NOMO-1 treated with DMSO at 0.1 percent for 48 hours (cell line): Measurements from ENCODE around the gene ATP1A2.
"Not testable (repeated sequence)": the region's sequence is repeated elsewhere in the genome, so short reads cannot be mapped to it uniquely, and the experiment has no call there.

Experiments used
- DNase-seq: peaks from one replicate; lab custom pipeline; 2025; ENCODE audit not compliant: unreplicated experiment; lab: John Stamatoyannopoulos, UW

ATP1A2 gene

DNA sequence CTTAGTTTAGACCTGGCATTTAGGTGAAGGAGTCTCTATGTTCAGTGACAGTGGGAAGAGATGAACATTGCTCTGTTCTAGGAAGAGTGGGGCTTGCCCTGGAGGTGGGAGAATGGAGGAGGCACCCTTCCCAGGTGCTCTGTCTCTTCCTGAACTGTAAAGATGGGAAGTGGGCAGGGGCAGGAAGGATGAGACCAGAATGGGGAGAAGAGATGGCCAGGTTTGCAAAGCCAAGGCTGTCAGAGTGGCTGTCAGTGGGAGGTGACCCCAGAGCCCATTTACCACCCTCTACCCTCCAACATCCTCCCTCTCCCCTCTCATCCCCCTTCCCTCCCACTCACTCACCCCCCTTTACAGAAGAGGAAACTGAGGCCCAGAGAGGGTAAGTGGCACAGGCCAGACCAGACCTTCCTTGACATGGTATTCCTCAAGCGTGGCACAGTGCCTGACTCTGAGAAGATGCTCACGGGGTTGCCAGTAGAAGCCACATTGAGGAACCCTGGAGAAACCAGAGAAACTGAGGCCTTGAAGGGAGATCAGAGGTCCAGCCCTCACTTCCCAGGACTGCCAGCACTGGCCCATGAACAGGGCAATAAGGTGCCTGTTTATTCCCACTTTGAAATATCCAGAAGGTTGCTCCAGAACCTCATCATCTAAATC lies 15.7 kb upstream of the ATP1A2 start:
- DNase-seq = no peak

DNA sequence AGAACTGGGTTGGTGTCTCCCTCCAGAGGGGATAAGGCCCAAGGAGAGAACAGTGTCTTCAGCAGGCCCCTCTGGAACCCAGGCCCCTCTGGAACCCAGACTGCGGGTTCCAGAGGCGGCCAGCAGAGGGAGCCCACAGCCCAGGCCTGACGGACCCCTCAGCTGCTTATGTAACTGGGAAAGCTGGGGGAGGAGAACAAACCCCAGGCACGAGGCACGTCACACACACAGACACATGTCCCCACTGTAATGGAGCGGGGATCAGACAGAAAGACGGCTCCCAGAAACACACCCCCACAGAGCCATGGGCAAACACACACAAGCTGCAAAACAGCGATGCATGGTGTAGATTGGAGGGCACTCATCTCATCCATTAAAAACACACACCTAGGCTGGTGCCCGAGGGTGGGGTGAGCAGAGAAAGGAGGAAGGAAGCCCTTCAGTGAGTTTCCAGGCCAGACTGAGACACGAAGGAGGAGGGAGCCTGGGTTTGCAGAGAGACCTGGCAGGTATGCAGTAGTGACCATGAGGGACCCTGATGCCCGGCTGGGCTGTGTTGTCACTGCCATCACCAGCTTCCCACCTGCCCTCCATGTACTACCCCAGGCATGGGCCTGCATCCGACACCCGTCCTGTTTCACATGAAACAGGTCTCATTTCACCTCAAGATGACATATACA lies 14.4 kb upstream of the ATP1A2 start:
- peak; percentile 72 for DNase-seq

DNA sequence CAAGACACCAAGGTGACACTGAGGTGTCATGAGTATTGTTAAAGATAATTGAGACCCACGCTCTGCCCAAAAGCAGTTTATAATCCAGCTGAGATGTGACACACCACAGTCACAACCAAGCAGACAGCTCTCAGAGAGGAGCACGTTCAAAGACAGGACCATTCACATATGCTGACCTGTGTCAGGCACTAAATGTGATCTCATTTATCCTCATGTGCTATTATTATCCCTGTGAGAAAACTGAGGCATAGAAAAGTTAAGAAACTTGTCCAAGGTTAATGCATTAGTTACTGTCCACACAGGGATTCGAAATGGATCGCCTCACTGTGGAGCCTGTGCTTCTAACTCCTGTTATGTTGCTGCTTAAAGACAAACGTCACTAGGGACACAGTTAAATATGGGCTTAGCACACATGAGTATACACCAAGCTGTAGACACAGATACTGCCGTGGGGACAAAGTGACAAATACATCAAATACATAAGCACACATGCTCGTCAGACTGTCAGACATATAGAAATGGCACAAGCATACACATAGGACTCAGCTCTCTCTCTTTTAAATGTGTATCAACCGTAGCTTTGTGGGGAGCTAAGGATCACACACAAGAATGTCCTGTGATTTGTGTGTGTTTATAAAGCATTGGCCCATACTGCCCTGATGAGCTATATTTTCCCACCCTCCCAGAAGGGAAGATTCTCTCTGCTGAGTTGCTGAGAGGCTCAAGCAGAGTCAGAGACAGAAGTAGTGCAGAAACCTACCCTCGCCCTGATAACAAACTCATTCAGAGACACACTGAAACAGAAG lies 13.6 kb upstream of the ATP1A2 start:
- DNase-seq = no peak

DNA sequence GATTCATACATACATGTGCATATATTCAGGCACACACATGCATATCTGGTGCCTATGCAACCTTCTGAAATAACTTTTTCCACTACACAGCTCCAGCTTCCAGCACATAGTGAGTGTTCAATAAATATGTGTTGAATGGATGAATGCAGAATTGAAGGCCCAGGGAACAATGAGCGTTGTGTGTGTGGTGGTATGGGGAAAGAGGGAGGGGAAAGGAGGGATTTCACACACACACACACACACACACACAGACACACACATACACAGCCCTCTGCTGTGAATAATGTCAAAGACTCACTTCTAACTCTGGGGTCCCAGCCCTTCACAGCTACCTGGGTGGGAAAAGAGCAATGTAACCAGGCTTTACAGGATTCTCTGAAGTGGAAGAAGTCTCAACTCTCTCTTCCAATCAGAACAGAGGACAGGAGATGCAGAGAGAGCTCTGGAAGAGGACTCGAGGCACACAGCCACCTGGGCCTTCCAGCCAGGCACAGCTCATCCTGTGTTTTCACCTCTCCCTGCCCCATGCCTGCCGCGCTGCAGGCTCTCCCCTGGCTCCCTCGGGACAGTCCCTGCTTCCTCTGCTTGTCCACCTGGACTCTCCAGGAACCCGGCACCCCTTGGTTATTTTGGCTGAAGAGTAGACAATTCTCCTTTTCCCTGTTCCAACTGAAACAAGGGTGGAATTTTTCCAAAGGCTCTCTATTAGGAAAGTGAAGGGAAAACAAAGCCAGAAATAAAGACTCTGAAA lies 11.7 kb upstream of the ATP1A2 start:
- no peak for DNase-seq

DNA sequence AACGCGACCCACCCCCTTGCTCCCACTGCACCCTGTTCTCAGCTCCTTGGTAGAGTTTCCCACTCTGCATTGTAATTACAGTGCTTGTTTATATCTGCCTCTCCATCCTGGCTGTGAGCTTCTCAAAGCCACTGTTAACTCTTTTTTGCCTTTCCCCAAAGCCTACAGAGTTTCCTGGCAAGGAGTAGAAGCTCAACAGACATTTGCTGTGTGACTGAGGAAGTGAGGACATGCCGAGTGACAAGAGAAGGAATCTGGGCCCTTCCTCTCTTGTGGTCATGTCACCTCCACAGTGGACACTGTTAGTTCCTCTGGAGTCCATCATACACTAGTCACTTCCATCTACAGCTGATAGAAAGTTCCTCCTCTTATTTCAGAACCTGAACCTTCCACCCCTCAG lies 11.1 kb upstream of the ATP1A2 start:
- DNase-seq = peak; percentile 29

DNA sequence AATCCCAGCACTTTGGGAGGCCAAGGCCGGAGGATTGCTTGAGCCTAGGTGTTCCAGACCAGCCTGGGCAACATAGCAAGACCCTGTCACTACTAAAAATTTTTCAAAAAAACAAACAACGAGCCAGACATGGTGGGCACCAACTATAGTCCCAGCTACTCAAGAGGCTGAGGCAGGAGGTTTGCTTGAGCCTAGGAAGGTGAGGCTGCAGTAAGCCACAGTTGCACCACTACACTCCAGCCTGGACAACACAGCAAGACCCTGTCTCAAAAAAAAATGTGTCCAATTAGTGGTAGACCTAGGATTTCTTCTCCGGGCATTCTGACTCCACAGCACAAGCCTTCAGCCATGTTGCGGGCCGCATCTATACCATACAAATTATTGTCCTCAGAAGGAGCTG lies 10.4 kb upstream of the ATP1A2 start:
- no peak for DNase-seq

DNA sequence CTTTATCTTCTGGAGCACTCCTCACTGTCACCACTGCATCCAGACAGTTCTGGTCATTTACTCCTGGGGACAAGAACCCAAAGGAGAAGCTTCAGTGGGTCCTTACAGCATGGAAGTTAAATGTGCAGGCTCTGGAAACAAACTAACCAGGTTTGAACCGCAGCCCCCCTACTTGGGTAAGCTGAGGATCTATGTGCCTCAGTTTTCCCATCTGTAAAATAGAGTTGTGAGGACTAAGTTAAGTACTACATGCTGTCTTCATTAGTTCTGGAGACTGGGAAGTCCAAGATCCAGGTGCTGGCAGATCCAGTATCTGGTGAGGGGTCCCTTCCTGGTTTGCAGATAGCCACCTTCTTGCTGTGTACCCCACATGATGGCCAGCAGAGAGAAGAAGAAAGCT lies 8.0 kb upstream of the ATP1A2 start:
- no peak for DNase-seq

DNA sequence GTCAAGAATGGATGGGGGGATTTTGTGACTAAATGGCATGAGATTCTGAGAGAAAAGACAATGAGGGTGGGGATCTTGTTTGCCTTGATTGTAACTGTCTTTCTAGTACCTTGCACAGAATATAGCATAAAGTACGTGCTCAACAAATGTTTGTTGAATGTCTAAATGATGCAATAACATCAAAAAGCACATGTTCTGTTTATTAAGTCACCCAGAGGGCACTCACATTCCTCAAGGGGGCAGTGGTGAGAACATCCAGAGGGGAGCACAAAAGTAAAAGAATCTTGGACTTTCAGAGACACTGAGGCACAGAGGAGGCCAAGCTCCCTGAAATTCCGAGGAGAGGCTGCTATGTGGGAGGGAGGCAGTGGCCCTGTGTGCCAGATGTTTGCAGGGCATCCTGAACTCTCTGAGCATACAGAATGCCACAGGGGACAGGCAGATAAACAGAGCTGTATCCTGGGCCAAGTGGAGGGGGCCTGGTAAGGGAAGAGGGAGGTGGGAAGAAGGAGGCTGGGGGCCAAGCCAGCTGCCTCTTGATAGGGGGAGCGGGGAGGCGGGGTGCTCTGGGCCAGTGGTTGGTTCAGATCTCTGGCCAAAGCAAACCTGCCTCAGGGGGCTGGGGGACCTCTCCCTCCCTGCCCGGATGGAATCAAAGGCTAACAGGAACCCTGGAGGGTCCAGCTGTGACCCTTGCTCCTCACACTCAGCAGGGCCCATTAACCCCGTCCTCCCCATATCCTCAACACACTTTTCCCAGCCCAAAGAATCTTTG lies 6.5 kb upstream of the ATP1A2 start:
- peak; percentile 25 for DNase-seq

DNA sequence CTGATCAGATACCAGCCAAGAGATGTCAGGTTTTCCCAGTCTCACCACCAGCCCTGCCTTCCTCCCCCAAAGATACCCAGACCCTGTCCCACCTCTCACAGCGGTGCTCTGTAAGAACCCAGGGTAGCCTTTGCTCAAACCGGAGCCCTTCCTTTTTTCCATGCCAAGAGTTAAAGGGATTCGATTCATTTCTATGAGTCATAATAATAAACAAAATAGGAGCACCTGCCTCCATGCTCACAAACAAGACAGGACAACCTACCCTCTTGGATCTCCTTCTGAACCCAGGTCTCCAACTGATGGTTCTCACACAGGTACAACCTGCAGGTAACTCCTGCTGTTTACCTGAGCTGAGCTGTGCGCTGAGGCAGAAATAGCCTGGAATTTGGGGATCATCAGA lies 5.9 kb upstream of the ATP1A2 start:
- DNase-seq = no peak

DNA sequence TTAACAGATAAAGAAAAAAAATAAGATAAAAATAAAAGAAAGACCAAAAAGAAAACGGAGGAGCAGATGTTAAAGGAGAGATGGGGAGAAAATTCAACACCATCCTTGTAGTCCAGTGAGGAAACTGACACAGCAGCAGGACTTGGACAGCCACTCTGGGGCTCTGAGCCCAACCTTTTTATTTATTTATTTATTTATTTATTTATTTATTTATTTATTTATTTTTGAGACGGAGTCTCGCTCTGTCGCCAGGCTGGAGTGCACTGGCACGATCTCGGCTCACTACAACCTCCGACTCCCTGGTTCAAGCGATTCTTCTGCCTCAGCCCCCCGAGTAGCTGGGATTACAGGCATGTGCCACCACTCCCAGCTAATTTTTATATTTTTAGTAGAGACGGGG lies 4.1 kb upstream of the ATP1A2 start:
- not testable (repeated sequence) for DNase-seq

DNA sequence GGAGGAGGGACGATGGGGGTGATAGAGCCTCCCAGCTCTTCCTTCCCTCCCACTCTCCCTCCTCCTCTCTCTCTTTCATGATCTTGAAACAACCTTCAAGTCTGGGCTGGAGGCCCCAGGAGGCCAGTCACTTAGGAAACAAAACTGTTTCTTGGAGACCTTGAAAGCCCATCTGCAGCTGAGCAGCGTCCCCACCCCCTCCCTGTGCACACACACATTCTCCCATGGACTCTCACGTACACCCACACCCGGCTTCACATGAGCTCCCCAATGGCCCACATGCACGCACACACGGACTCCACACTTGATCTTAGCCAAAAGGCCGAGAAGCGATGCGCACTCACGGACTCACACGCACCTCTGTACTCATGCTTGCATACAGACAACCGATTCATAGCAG lies 3.2 kb upstream of the ATP1A2 start:
- no peak for DNase-seq

DNA sequence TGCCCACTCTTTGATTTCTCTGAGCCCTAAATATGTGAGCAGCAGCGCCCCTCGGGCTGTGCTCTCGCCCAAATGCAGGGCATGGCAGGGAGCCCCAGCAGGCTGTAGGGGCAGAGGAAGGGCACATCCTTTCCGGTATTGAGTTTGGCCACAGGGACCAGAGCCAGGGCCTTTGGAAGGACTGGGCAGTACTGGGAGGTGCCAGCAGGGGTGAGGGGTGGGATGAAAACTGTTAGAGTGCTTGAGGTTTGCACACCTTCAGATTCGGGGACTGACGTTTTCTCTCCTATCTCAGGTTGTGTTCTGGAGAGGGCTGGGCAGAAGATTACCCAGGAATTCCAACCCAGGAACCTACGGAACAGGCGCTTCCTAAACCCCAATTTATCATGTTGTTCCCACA lies 2.2 kb upstream of the ATP1A2 start:
- DNase-seq = no peak

DNA sequence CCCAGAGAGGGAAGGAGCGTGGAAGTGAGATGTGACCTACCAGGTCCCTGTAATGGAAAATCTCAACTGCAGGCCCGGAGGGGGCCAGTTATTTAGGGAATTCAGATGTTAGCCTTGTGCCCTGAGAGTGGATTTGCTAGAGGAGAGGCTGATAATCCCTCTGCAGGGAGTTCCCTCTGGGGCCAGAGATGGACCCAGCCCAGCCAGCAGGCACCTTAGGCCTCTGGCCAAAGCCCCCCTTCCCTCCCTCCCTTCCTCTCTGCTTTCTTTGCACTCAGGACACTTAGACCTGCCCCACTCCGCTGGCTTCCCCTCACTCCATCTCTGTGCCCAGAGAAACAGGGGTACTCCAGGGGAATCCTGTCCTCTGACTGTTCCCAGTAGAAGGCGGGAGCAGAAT lies 1.5 kb upstream of the ATP1A2 start:
- no peak for DNase-seq

DNA sequence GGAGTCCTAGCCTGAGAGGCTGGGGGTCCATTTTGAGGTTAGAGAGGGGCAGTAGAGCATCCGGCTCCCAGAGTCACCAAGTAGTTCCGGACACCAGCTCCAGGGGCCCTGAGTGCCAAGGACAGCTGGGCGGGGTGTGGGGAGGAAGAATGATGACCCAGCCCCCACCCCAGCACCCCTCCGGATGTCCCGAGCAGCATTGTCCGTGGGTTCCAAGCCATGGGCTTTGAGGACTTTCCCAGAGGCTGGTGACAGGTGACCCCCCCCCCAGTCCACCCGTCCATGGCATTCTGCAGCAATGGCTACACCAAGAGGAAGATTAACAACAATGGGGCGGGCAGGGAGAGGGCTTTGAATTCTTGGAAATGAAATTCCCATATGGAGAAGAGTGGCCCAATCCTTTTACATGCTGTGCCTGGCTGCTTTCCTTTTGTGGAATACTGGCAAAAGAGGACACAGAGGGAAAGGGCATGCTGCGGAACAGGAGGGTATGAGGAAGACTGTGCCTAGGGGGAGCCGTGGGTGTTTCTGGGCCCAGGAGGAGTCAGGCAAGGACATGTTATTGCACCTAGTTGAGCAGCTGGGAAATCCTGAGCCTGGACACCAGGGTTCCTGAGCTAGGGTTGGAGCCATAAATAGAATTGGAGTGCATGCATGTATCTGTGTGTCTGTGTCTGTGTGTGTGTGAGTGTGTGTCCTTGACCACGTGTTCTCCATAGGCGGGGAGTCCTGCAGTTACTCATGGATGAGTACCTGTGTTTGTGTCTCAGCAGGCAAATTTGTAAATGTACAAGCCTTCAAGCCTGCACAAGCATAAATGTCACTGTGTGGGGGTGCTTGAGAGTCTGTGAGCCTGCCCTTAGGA lies 956 bp downstream of the ATP1A2 start:
- no peak for DNase-seq

DNA sequence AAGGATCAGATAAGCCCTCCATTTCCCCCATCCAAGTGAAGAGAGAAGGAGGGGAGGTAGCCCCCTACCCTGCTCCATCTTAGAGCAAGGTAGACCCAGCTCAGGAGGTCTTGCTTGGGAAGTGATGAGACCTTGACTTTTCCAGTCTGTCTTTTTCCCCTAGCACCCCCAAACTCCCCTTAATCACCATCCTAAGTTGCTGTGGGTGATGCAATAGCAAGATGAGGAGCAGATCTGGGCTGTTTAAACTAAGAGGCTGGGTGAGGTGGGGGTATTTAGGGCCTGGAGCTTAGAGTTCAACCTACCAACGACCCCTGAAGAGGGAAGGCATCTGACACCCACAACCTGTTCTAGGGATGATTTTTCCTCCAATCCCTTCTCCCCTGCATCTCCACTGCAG lies 1.7 kb downstream of the ATP1A2 start:
- no peak for DNase-seq

DNA sequence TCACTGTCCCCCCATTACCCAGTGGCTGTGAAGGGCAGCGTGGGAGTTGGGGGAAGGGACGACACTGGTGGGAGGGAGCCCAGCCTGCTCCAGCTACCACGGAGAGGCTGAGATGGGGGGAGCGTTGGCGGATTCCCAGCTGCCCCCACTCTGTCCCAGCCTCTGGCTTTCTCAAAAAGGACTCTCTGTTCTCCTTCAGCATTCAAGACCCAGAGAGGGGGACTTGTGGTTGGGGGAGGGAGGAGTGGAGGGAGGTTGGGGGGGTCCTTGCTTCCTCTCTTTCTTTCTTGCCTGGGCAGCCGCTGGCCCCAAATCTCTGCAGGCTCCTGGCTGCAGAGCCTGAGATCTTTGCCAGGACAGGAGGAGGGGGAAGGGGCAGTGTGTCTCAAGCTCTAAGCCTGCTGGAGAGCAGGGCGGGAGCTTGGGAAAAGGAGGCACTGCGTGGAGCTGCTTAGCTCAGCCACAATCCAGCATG lies 2.2 kb downstream of the ATP1A2 start:
- no peak for DNase-seq

DNA sequence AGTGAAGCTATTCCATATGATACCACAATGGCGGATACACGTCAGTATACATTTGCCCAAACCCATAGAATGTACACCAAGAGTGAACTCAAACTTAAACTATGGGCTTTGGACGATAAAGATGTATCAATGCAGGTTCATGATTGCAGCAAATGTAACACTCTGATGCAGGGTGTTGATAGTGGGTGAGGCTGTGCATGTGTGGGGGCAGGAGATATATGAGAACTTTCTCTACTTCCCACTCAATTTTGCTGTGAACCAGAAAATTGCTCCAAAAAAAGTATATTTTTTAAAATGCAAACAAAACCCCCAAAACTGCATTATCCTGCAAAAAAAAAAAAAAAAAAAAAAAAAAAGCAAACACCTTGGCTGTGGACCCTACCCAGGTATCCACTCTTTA lies 3.4 kb downstream of the ATP1A2 start:
- no peak for DNase-seq

DNA sequence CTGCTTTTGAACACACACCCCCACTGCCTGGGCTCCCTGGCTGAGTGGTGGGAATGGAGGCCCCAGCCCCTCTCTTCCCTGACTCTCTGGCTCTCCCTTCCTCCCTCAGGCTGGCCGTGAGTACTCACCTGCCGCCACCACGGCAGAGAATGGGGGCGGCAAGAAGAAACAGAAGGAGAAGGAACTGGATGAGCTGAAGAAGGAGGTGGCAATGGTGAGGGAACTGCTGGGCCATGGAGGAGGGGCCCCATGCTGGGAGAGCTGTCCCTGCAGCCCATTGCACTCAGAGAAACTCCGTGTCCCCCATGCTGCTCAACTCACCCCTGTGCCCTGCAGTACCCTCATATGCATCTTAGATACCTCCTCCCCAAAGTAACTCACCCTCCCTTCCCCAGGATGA lies 5.2 kb downstream of the ATP1A2 start:
- no peak for DNase-seq

DNA sequence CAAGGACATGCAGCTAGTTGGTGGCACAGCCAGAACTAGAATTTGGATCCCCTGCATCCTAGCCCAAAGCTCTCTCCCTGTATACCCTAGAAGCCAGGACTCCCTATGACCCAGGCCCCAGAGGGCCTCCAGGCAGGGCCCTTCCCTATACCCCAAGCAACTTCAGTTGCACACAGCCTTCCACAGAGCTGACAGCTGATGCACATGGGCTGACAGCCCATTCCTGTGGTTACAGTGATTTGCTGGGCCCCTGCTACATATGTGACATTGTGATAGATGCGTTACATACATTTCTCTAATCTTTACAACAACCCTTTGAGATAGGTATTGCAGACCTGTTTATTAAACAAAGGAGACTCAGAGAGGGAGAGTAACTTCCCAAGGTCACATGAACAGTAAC lies 5.8 kb downstream of the ATP1A2 start:
- no peak for DNase-seq
